ENCODE results near the gene RBMS3.

The RBMS3 gene

DNA sequence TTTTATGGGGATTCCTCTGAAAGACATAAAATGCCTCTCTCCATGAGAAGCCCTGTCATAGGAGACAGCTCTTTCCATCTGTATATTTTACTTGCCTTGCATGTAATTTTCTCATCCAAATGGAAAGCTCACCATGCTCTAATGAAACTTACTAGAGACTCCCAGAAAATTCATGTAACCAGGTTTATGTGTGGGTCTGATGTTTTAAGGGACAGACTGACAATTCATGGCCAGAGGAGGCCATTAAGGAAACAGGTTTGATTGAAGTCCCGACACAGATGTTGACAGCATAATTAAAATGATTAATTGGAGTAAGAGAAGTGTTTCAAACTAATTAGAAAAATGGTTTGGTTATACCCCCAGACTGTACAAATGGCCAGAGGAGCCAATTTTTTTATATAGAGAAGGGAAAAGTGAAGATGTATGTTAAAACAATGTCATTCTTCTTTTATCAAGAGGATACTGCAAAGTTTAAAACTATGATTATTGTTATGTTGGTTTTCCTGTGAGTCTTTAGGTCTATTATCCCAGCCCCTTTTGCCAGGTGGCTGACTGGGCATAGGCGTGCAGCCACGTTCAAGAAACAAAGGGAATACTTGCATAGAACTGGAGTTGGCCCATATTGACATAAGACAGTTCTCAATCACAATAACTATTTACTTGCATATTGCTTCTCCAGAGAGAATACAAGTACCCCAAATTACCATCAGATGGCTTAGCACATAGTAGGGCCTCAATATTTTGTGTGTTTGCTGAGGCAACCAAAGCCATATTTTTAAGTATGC lies 64.8 kb downstream of the RBMS3 start:
- TF ChIP-seq FOXM1 (IDR thresholded peaks at IDR 0.05; ENCODE audit: borderline replicate concordance): no peak
- TF ChIP-seq LEF1 (IDR thresholded peaks at IDR 0.05; ENCODE audit: borderline replicate concordance): no peak
- TF ChIP-seq L3MBTL2 (conservative IDR thresholded peaks at IDR 0.05): no peak
- no peak for TF ChIP-seq SUZ12 (IDR thresholded peaks at IDR 0.05)
- no peak for TF ChIP-seq NFRKB (IDR thresholded peaks at IDR 0.05)
- no peak for TF ChIP-seq SP1 (IDR thresholded peaks at IDR 0.05)
- TF ChIP-seq CTBP1 (IDR thresholded peaks at IDR 0.05; ENCODE audit: borderline replicate concordance): no peak
- no peak for TF ChIP-seq ARNT (IDR thresholded peaks at IDR 0.05)
- TF ChIP-seq FOXK2 (IDR thresholded peaks at IDR 0.05): no peak
- no peak for TF ChIP-seq ELF4 (IDR thresholded peaks at IDR 0.05)
- TF ChIP-seq TARDBP (IDR thresholded peaks at IDR 0.05): no peak
- ChIA-PET CTCF (interaction anchor here (0.9 to 1.0 kb wide), 2 partner anchors 10 to 11 kb away, joined by 3 read pairs; no protein-coding TSS in a partner anchor), POLR2A (interaction anchor here (1.2 kb wide), 1 partner anchor 63 kb away, joined by 4 read pairs; no protein-coding TSS in a partner anchor)
- no peak for DNase-seq (ENCODE audit: extremely low spot score)

GRCh38 chr3:29346828-29347227 lies 66.0 kb downstream of the RBMS3 start:
- TF ChIP-seq CTBP1 (IDR thresholded peaks at IDR 0.05; ENCODE audit: borderline replicate concordance) (no peak), ZNF384 (IDR thresholded peaks at IDR 0.05) (no peak), BHLHE40 (IDR thresholded peaks at IDR 0.05; ENCODE audit: borderline replicate concordance) (no peak), TARDBP (IDR thresholded peaks at IDR 0.05) (no peak), FOXM1 (IDR thresholded peaks at IDR 0.05; ENCODE audit: borderline replicate concordance) (no peak), FOXK2 (IDR thresholded peaks at IDR 0.05) (no peak), ELF4 (IDR thresholded peaks at IDR 0.05) (no peak), NFRKB (IDR thresholded peaks at IDR 0.05) (no peak), HDGF (IDR thresholded peaks at IDR 0.05; ENCODE audit: borderline replicate concordance) (no peak), SP1 (IDR thresholded peaks at IDR 0.05) (no peak), LEF1 (IDR thresholded peaks at IDR 0.05; ENCODE audit: borderline replicate concordance) (no peak), SUZ12 (IDR thresholded peaks at IDR 0.05) (no peak), FOXA1 (IDR thresholded peaks at IDR 0.05) (no peak), L3MBTL2 (conservative IDR thresholded peaks at IDR 0.05) (no peak), ARNT (IDR thresholded peaks at IDR 0.05) (no peak), PKNOX1 (IDR thresholded peaks at IDR 0.05) (no peak)
- DNase-seq (ENCODE audit: extremely low spot score): no peak
- ChIA-PET POLR2A (no interaction called here), CTCF (no interaction called here)

DNA sequence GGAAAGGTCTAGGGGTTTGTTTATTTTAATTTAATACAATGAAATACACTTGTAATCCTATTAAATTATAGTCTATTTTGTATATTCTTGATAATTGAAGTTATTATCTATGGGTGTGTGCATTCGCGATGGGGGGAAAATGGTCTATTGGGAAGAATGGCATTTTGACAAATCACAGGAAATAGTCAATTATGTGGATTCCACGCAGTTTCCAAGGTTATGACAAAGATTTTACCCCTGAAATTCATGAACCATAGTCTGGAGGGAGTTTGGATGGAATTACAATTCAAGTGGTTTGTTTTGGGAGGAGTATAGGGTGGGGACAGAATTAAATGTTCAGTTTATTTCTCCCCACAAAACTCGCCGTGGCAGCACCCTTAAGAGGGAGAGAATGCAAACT lies 66.5 kb downstream of the RBMS3 start:
- no peak for DNase-seq (ENCODE audit: extremely low spot score)
- ChIA-PET CTCF (no interaction called here), POLR2A (no interaction called here)
- TF ChIP-seq CTBP1 (IDR thresholded peaks at IDR 0.05; ENCODE audit: borderline replicate concordance) (no peak), ELF4 (IDR thresholded peaks at IDR 0.05) (no peak), SUZ12 (IDR thresholded peaks at IDR 0.05) (no peak), NFRKB (IDR thresholded peaks at IDR 0.05) (no peak), HDGF (IDR thresholded peaks at IDR 0.05; ENCODE audit: borderline replicate concordance) (no peak), FOXK2 (IDR thresholded peaks at IDR 0.05) (no peak), FOXA1 (IDR thresholded peaks at IDR 0.05) (no peak), ARNT (IDR thresholded peaks at IDR 0.05) (no peak), FOXM1 (IDR thresholded peaks at IDR 0.05; ENCODE audit: borderline replicate concordance) (no peak), PKNOX1 (IDR thresholded peaks at IDR 0.05) (no peak), L3MBTL2 (conservative IDR thresholded peaks at IDR 0.05) (no peak), ZNF384 (IDR thresholded peaks at IDR 0.05) (no peak), LEF1 (IDR thresholded peaks at IDR 0.05; ENCODE audit: borderline replicate concordance) (no peak), BHLHE40 (IDR thresholded peaks at IDR 0.05; ENCODE audit: borderline replicate concordance) (no peak), TARDBP (IDR thresholded peaks at IDR 0.05) (no peak), SP1 (IDR thresholded peaks at IDR 0.05) (no peak)

DNA sequence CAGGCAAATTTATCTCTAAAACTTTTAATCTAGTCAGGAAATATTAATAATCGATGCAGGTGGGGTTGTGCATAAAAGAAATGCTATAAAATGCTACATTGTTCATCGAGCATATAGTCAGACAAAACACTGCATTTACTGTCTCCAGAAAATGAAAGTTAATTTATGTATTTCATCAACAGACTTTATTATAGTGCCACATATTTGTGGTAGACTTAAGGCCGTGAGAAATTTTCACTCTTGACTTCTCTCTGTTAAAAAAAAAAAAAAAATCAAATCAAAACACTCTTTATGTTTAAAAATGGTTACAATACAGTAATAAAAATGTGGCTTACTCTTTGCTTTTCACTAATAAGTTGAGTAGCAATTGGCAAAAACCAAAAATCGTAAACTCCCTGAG lies 67.4 kb downstream of the RBMS3 start:
- no peak for TF ChIP-seq SP1 (IDR thresholded peaks at IDR 0.05)
- no peak for DNase-seq (ENCODE audit: extremely low spot score)
- CTCF ChIA-PET: interaction anchor here (1.1 kb wide), 1 partner anchor 14 kb away, joined by 3 read pairs; no protein-coding TSS in a partner anchor
- POLR2A ChIA-PET: no interaction called here

DNA sequence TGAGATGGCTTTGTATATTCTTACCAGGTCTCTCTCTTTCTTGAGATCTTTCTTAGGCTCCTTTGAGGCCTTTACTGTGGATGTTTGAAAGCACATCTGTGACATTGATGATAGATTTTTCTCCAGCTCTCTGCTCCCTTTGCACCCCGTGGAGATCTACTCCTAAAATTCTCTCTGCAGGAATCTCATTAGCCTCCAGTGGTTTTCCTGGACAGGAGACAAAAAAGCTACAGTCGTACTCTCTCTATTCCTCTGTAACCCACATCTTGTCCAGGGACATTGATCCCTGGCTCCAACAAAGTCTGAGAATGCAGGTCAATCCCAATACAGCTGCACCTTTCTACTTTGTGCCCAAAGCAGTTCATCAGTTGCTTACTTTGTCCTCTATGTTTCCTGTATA lies 68.2 kb downstream of the RBMS3 start:
- ChIA-PET POLR2A (no interaction called here), CTCF (interaction anchor here (1.1 kb wide), 1 partner anchor 15 kb away, joined by 3 read pairs; no protein-coding TSS in a partner anchor)
- TF ChIP-seq NFRKB (IDR thresholded peaks at IDR 0.05) (no peak), SUZ12 (IDR thresholded peaks at IDR 0.05) (no peak), ARNT (IDR thresholded peaks at IDR 0.05) (no peak), L3MBTL2 (conservative IDR thresholded peaks at IDR 0.05) (no peak), FOXA1 (IDR thresholded peaks at IDR 0.05) (no peak), LEF1 (IDR thresholded peaks at IDR 0.05; ENCODE audit: borderline replicate concordance) (no peak), CTBP1 (IDR thresholded peaks at IDR 0.05; ENCODE audit: borderline replicate concordance) (no peak), HDGF (IDR thresholded peaks at IDR 0.05; ENCODE audit: borderline replicate concordance) (no peak), BHLHE40 (IDR thresholded peaks at IDR 0.05; ENCODE audit: borderline replicate concordance) (no peak), TARDBP (IDR thresholded peaks at IDR 0.05) (no peak), PKNOX1 (IDR thresholded peaks at IDR 0.05) (no peak), ZNF384 (IDR thresholded peaks at IDR 0.05) (no peak), SP1 (IDR thresholded peaks at IDR 0.05) (no peak), ELF4 (IDR thresholded peaks at IDR 0.05) (no peak), FOXM1 (IDR thresholded peaks at IDR 0.05; ENCODE audit: borderline replicate concordance) (no peak), FOXK2 (IDR thresholded peaks at IDR 0.05) (no peak)

DNA sequence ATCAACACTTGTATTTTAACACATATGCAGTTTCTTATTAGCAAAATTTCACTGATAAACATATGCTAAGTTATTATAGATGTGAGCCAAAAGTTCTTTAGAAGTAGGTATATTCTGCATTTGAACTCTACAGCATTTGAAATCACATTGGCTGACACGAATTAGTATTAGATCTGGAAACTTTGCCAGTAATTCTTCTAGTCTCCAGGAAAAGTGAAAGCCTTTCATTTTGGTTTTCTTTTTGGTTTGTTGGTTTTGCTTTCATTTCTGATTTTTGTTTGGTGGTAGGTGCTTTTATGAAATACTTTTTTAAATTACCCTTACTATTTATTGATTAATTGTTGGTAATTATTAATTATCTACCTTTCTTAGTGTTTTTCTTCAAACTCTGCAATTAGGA lies 72.9 kb downstream of the RBMS3 start:
- no peak for TF ChIP-seq SP1 (IDR thresholded peaks at IDR 0.05)
- TF ChIP-seq LEF1 (IDR thresholded peaks at IDR 0.05; ENCODE audit: borderline replicate concordance): no peak
- TF ChIP-seq L3MBTL2 (conservative IDR thresholded peaks at IDR 0.05): no peak
- no peak for TF ChIP-seq TARDBP (IDR thresholded peaks at IDR 0.05)
- TF ChIP-seq SUZ12 (IDR thresholded peaks at IDR 0.05): no peak
- TF ChIP-seq PKNOX1 (IDR thresholded peaks at IDR 0.05): no peak
- no peak for TF ChIP-seq ZNF384 (IDR thresholded peaks at IDR 0.05)
- no peak for DNase-seq (ENCODE audit: extremely low spot score)
- ChIA-PET POLR2A (no interaction called here), CTCF (no interaction called here)

More for the DNA sequence above, 68.2 kb downstream of the RBMS3 start:
- DNase-seq (ENCODE audit: extremely low spot score): no peak

All from HEK293T (cell line).